ENCODE data around the gene RAB6C.
"Not testable (repeated sequence)": the region's sequence is repeated elsewhere in the genome, so short reads cannot be mapped to it uniquely, and the experiment has no call there.

The RAB6C gene

DNA sequence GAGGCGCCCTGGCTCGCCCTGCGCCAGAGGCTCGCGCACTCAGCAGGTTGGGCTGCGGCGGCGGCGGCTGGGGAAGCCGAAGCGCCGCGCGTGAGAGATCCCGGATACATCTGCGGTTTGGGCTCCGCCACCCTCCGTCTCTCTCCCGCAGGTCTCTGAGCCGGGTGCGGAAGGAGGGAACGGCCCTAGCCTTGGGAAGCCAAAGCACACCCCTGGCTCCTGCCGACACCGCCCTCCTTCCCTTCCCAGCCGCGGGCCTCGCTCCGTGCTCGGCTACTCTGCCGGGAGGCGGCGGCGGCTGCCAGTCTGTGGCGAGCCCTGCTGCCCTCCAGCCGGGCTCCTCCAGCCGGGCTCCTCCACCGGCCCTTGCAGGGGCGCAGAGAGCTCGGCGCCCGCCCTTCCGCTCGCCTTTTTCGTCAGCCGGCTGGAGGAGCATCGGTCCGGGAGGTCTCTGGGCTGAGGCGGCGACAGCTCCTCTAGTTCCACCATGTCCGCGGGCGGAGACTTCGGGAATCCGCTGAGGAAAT is at the start of gene RAB6C:
Gene RAB6C, plus strand, starts transcription at position 38 of the 527 bp plus-strand sequence. Its CDS starts 450 bp downstream, at position 488.
- not testable (repeated sequence) for DNase-seq (ENCODE audit: low read depth)

DNA sequence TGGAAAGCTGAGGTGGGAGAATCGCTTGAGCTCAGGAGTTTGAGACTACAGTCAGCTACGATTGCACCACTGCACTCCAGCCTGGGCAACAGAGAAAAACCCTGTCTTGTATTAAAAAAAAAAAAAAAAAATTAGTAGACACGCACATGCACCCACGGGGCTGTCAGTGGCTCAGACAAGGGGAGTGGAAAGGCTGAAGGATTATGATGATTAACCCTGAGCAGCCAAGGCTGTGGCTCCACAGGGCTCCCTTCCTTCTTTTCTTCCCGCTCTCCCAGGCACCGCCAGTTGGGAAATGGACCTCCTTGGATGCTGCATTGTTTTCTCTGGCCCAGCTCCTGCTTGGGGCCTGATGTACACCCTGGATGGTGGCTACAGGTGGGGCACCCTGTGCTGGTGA is 49.0 kb upstream of the RAB6C start:
- no peak for DNase-seq (ENCODE audit: low read depth)

DNA sequence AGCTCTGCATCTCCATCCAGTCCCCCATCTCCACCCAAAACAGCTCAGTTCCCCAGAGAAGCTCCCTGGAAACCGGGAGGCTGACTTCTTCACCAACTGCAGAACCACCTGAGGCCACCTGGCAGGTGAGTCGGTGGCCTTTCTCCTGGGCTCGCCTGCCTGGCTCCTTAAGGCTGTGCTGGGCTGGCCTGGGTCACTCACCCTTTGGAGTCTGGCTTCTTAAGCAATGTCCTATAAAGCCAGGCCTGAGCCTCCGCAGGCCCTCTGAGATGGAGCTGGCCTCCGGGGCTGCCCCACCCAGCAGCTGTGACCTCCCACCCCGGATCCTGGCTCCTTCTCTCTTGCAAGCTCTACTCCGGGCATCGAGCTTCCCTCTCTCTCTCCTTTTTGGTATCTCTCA is 46.1 kb upstream of the RAB6C start:
- not testable (repeated sequence) for DNase-seq (ENCODE audit: low read depth)

DNA sequence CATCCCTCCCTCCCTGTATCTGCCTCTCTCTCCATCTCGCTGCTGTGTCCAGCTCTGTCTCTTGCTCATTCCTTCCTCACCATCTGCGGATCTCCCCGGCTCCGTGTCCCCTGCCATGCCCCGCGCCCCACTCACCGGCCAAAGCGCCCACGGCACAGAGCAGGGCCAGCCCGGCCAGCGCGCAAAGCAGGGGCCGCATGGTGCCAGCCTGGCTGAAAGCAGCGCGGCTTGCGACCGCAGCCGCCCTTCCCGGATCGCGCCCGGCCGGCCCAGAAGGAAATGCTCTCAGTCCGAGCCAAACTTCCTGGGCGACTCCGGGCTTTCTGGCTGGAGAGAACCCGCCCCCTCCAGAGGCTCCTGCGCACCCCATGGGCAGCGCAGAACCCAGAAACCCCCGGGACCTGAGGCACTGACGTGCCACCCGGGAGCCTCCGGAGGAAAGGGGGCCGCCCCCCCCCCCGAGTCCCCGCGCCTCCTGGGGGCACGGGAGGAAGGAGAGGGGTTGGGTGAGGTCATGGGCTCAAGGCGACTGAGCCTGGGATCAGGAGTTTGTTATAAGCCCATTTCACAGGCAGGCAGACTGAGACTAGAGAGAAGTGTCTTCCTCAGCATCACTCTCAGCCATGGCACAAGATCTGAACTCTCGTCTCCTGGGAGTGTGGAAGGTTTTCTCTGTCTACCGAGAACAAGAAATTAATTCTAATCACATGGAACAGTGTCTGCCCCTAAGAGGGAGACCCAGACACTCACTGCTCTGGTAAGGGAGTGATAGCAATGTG is 45.2 kb upstream of the RAB6C start:
- no peak for DNase-seq (ENCODE audit: low read depth)

DNA sequence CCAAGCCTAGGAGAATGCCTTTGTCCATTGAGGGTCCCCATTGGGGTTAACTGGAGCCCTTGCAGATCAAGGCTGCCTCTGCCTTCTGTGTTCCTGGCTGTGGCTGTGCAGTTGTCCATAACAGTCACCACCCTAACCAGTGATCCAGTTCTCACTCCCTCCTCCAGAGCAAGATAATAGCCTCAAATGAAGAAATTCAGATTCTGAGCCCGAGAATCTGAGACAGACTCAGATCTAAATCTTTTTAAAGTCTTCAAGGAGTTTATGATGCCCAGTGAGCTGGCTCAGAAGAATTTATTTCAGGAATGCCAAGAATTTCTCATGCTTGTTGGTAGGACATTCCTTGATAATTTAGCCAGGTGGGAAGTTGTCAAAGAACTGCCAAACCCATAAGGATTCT is 44.3 kb upstream of the RAB6C start:
- no peak for DNase-seq (ENCODE audit: low read depth)

DNA sequence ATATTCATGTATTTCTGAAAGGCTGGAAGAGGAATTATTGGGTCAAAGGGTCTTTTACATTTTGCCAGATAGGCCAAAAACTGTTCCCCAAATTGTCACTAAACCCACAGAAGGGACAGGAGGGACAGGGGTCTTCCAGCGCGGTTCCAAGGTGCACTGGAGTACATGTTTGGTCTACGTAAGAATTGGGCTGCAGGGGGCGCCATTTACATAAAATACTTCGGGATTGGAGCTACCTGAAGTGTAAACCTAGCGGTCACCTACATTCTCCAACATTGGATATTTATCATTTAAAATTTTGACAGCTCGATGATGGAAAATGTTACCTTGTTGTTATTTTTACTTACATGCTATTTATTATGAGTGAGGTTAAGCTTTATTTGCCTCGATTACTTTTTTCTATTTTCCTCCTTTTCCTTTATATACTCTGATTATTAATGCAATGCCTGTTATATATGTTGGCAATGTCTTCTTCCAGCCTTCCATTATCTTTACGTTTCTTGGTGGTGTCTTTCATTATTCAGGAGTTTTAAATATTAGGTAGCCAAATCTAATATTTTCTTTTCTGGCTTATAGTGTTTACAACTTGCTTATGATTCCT is 43.0 kb upstream of the RAB6C start:
- DNase-seq (ENCODE audit: low read depth), result no peak

DNA sequence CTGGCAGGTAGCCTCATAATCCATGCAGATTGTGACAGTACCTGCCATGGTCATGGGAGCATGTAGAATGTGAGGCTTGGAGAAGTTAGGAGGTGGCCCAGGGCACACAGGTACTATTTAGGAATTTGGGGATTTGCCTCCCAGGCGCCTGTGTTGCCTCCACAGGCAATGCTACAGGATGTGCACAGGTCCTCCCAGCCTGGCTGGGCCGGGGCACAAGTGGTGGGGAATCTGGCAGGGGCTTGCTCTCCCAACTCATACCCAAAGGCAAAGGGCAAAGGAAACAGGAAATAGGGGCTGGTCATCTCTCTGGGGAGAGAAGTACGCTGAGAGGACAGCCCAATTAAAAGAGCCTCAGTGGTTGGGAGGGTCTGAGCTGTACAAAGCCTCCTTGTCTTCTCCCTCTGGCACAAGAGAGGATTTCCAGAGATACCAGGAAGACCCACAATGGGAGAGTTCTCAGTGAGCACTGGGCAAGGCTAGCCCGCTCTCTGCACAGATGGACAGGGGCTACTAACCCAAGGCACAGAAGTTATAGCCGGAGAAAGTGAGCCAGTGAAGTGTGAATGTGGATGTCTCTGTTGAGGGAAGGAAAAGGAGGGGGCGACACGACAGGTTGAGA is 40.5 kb upstream of the RAB6C start:
- DNase-seq (ENCODE audit: low read depth), result not testable (repeated sequence)

DNA sequence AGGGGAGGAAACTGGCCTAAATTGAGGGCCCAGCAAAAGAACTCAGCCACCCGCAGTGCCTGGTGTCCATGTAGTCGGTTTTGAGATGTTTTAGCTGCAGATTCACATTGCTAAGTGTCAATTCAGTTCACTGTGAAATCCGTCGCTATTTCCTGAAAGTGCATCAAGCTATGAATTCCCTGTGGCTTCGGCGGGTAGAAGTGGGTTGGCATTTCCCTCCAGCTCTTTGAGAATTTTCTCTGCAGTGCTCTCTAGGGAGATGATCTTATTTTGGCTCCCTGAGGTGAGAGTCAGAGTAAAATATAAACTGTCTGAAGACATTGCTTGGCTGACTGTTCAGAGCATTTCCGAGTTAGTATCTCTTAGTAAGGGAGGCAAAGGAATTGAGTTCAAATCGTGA is 36.0 kb upstream of the RAB6C start:
- not testable (repeated sequence) for DNase-seq (ENCODE audit: low read depth)

DNA sequence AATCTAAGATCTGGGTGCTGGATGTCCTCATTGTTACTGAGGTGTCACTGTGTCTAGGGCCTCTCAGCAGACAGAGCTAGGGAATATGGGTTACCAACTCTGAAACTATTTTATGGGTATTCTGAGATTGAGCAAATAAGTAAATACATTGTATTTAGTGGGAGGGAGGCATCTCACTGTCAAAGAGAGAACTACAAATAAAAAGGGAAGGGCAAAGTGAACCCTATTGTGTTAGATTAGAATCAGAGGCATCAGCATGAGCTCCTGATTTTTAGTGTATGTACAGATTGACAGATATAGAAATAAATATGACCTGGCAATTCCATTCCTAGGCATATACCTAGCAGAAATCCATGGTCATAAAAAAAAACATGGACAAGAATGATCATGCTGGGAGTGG is 33.9 kb upstream of the RAB6C start:
- no peak for DNase-seq (ENCODE audit: low read depth)

DNA sequence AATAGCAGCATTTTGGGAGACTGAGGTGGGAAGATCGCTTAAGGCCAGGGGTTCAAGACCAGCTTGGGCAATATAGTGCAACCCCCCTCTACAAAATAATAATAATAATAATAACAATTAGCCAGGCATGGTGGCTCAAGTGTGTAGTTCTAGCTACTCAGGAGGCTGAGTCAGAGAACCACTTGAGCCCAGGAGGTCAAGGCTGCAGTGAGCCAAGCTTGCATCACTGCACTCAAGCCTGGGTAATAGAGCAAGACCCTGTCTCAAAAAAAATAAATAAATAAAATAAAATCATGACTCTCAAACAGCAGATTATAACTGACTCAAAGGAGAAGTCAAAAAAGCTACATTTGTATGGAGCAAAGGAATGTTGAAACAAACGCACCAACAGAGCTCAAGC is 31.8 kb upstream of the RAB6C start:
- not testable (repeated sequence) for DNase-seq (ENCODE audit: low read depth)

DNA sequence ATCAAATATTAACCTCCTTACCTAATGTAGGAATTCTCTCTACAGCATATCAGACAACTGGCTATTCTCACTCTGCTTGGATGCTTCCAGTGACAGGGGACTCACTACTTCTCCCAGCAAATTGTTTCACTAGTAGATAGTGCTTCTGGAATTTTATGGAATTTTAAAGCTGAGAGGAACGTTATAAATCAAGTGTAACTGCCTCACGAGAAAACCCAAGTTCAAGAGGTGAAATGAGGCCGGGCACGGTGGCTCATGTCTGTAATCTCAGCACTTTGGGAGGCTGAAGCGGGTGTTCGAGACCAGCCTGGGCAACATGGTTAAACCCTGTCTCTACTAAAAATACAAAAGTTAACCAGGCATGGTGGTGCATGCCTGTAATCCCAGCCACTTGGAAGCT is 23.3 kb upstream of the RAB6C start:
- not testable (repeated sequence) for DNase-seq (ENCODE audit: low read depth)

DNA sequence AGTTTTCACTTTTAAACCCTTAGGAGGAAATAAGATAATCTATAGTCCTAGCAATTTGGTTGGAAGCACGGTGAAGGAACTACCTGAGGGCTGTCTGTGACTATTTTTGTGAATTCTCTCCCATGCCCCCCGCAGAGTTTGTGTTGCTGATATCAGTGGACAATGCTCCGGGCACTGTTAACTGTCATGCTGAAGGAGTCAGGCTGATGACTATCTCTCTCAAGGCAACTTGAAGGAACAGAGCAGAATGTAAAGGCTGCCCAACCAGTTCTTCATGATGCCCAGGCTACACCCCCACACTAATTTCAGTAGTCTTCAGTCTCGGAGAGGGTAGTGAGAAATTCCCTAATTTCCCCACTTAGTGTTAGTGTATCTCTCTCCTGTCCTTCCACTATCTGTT is 21.6 kb upstream of the RAB6C start:
- no peak for DNase-seq (ENCODE audit: low read depth)

DNA sequence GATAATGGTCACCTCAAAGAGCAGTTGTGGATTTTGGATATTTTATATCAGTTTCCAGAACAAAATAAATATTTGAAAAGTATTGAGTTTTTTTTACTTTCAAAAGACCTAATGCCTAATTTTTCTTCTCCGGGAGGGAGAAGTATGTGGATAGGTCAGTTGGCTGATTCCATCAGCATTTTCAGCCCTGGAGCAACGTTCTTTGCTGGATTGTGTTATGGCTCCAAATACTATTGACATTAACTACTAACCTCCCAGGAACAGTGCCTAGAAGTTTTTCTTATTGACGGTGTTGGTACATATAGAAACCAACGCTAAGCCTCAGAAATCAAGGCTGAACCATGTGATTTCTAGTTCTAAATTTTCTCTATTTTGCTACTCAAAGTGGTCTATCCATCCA is 20.7 kb upstream of the RAB6C start:
- DNase-seq (ENCODE audit: low read depth), result not testable (repeated sequence)

DNA sequence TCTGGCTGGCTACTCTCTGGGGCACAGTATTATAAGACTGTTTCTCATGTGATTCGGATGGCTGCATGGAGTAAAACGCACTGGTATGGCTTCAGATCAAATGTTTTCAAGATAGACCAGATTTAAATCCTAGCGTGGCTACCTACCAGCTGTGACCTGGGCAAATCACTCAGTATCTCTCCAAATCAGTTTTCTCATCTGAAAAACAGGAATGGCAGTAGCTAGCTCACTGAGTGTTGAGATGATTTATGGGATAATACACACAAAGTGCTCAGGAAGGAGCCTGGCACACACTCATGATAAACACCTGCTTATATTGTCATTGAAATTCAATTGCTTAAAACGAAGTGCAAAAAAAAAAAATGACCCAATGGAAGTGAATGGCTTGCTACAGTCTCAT is 10.9 kb upstream of the RAB6C start:
- DNase-seq (ENCODE audit: low read depth), result not testable (repeated sequence)

DNA sequence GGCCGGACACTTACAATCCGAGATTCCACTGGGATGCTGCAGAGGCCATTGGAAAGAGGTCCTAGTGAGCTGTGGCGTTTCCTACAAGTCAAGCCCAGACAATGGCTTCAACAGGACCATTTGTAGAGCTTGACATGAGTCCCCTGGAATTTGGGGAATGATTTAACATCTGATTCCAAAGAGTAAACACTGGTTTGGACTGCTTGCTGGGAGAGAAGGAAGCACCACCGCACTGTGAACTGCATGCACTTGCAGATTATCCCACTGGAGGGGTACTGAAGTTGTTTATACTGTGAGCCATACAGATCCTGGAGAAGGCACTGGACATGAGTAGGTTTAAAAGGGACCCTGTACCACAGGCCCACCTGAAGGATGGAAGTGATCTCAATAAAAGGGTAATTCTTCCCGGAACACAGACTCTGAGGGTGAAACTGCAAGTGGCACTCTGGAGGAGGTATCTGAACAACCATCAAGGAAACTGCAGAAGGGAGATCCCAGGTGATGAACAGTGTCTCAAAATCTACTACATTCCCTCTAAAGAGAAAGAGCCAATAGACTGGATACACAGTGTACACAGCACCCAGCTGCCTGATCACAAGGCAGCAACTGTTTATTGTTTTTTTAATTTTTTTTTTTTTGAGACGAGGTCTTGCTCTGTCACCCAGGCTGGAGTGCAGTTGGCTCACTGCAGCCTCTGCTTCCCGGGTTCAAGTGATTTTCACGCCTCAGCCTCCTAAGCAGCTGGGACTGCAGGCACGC is 4.3 kb upstream of the RAB6C start:
- DNase-seq (ENCODE audit: low read depth), result no peak

DNA sequence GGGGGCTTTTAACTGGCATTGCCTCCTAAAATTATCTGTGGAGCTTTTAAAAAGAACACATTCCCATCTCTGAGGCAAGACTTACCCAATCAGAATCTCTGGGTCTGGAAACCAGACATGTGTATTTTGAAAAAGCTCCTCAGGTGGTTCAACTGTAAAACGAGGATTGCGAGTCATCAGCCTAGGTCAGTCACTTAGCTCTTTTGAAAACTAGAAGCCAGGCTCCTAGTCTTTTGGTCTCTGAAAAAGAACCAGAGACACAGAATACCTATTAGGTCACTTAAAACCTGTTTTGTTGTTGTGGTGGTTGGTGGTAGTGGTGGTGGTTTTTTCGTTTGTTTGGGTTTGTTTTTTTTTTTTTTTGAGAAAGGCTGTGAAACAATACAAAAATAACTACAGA is 2.5 kb upstream of the RAB6C start:
- DNase-seq (ENCODE audit: low read depth), result not testable (repeated sequence)

DNA sequence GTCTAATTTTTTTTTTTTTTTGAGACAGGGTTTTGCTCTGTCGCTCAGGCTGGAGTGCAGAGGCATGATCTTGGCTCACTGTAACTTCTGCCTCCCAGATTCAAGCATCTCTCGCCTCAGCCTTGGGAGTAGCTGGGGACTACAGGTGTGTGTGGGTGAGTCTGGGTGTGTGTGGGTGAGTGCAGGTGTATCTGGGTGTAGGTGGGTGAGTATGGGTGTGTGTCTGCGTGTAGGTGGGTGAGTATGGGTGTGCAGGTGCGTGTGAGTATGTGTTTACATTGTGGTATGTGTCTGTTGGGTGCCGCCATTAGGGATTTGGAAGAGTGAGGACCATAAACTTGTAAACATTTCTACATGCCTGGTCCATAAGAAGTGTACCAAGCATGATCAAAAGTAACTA is 1.5 kb upstream of the RAB6C start:
- no peak for DNase-seq (ENCODE audit: low read depth)

DNA sequence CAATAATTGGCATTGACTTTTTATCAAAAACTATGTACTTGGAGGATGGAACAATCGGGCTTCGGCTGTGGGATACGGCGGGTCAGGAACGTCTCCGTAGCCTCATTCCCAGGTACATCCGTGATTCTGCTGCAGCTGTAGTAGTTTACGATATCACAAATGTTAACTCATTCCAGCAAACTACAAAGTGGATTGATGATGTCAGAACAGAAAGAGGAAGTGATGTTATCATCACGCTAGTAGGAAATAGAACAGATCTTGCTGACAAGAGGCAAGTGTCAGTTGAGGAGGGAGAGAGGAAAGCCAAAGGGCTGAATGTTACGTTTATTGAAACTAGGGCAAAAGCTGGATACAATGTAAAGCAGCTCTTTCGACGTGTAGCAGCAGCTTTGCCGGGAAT is 780 bp downstream of the RAB6C start:
- not testable (repeated sequence) for DNase-seq (ENCODE audit: low read depth)

DNA sequence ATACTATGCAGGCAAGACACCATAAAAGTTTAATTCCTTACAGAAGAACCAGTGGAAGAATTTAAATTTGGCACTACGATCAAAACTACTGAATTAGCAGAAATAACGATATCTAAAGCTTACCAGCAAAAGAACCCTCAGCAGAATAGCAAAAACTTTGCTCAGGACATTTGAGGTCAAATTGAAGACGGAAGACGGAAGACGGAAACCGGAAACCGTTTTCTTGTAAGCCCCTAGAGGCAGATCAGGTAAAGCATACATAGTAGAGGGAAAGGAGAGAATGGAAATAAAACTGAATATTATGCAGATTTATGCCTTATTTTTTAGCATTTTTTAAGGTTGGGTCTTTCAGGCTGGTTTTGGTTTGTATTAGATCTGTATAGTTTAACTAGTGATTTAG is 2.2 kb downstream of the RAB6C start:
- DNase-seq (ENCODE audit: low read depth), result not testable (repeated sequence)

DNA sequence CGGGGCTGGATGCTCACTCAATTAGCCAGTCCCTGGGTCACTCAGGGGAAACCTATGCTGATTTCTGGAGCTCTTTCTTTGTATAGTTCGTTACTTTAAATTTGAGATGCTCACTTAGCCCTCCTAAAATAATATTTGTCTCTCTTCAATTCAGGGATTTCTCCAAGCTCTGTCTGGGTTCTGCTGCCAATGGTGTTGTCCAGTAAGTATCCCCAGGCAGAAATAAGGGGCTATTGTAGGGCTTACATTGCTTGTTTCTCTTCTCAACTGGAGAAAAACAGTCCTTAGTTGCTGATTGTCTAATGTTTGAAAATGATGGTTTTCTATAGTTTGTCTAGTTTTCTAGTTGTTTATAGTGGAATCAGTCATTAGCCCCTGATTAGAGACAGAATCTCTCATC is 5.0 kb downstream of the RAB6C start:
- no peak for DNase-seq (ENCODE audit: low read depth)

DNA sequence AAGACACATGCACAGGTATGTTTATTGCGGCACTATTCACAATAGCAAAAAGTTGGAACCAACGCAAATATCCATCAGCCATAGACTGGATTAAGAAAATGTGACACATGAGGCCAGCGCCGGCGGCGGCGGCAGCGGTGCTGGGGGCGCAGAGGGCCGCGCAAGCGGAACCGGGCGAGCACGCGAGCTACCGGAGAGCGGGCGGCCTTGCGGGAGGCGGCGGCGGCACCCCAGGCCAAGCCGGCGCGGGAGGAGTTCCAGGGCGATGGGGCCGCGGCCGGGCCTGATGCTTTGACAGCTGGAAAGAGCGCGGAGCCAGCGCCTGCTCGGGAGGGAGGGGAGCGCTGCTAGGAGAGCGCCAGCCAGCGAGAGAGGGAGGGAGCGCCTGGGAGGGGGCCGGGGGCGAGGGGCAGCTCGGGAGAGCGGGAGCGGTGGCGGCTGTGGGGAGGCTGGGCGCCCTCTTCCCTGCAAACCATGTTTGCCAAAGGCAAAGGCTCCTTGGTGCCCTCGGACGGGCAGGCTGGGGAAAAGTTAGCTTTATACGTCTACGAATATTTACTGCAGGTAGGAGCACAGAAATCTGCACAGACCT is 13.0 kb downstream of the RAB6C start:
- DNase-seq (ENCODE audit: low read depth), result not testable (repeated sequence)

DNA sequence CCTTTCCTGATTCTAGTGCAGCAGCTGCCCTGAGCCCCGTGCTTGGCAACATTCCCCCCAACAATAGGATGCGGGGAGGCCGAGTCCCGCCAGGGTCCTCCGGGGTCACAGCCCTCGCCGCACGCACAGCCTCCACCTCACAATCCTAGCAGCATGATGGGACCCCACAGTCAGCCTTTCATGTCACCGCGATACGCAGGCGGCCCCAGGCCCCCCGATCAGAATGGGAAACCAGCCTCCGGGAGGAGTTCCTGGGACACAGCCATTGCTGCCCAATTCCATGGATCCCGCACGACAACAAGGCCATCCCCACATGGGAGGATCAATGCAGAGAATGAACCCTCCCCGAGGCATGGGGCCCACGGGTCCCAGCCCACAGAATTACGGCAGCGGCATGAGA is 13.7 kb downstream of the RAB6C start:
- DNase-seq (ENCODE audit: low read depth), result not testable (repeated sequence)

Measured in activated T-cell treated with anti-CD3 and anti-CD28 coated beads for 24 hours (primary cell).